Activated CD8-positive, alpha-beta memory T cell treated with anti-CD3 and anti-CD28 coated beads, Interleukin-2, amount 50 U/mL, for 48 hours (primary cell): ENCODE measurements around the gene DENND1A.

Experiments
- DNase-seq: peaks from one replicate; pipeline ENCODE4 v3.0.0-alpha.2; 2020

The DENND1A gene

GRCh38 chr9:123722378-123722777, 207.5 kb downstream of the DENND1A start:
- DNase-seq = no peak

- no peak for DNase-seq
Observed at GRCh38 chr9:123718188-123718587, 211.7 kb downstream of the DENND1A start.

GRCh38 chr9:123717581-123718175, 212.2 kb downstream of the DENND1A start:
- no peak for DNase-seq

GRCh38 chr9:123716339-123716945, 213.5 kb downstream of the DENND1A start:
- DNase-seq = no peak

- no peak for DNase-seq
Observed at GRCh38 chr9:123715258-123715657, 214.7 kb downstream of the DENND1A start.

- DNase-seq = no peak
Observed at GRCh38 chr9:123713282-123713681, 216.6 kb downstream of the DENND1A start.

- DNase-seq = no peak
Observed at GRCh38 chr9:123712399-123712798, 217.5 kb downstream of the DENND1A start.

GRCh38 chr9:123710299-123710698, 219.6 kb downstream of the DENND1A start:
- no peak for DNase-seq

- DNase-seq = no peak
Observed at GRCh38 chr9:123702483-123702882, 227.4 kb downstream of the DENND1A start.

- no peak for DNase-seq
Observed at GRCh38 chr9:123697686-123698085, 232.2 kb downstream of the DENND1A start.

- no peak for DNase-seq
Observed at GRCh38 chr9:123696476-123696875, 233.4 kb downstream of the DENND1A start.

GRCh38 chr9:123695386-123695785, 234.5 kb downstream of the DENND1A start:
- no peak for DNase-seq

GRCh38 chr9:123691765-123692303, 238.1 kb downstream of the DENND1A start:
- no peak for DNase-seq

GRCh38 chr9:123689701-123690428, 240.1 kb downstream of the DENND1A start:
- no peak for DNase-seq

GRCh38 chr9:123687246-123687751, 242.6 kb downstream of the DENND1A start:
- DNase-seq = no peak

- no peak for DNase-seq
Observed at GRCh38 chr9:123686829-123687192, 243.1 kb downstream of the DENND1A start.

- no peak for DNase-seq
Observed at GRCh38 chr9:123686131-123686828, 243.6 kb downstream of the DENND1A start.

GRCh38 chr9:123685489-123686083, 244.3 kb downstream of the DENND1A start:
- no peak for DNase-seq

- DNase-seq = no peak
Observed at GRCh38 chr9:123684393-123685149, 245.4 kb downstream of the DENND1A start.

- DNase-seq = no peak
Observed at GRCh38 chr9:123682746-123683145, 247.2 kb downstream of the DENND1A start.

- DNase-seq = no peak
Observed at GRCh38 chr9:123680352-123680751, 249.6 kb downstream of the DENND1A start.
